ENCODE data around the gene OLFML2A. TPM values are rescaled to one million over a fixed set of nuclear protein-coding genes. Genes with fewer than 3 reads are reported as not detected.

Gene OLFML2A
- total RNA-seq, 1 donor from 2014 or later: 148 TPM

DNA sequence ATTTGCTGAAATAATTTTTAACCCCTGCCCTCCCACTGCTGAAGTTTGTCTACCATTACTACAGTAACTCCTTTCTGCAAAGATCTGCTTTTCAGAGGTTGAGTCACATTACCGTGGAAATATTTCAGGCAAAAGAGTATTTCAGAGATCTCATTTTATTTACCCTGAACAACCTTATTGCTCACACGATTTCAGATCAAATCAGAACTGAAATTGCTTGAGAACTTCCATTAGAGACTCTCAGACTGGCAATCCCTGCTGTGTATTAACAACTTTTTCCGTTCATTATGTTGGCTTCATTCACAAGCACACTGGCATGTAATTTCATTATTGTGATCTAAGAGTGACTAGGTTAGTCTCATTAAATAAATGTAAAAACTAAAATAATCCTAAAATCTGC is 21.9 kb upstream of the OLFML2A start:
- no peak overlapping the region for H3K9ac ChIP-seq (ENCODE audit: low read length)
- H4K20me1 ChIP-seq (ENCODE audit: insufficient read depth, low read length): no peaks in the 10 kb centered on the region
- H3K4me2 ChIP-seq (ENCODE audit: low read length): no peak overlapping the region
- H3K4me3 ChIP-seq (ENCODE audit: insufficient read depth, low read depth, low read length): no peak overlapping the region
- H3K9me3 ChIP-seq (ENCODE audit: insufficient read depth, low read depth, low read length): no peaks in the 10 kb centered on the region
- H3K27ac Mint-ChIP-seq (ENCODE audit: unreplicated experiment): peak overlapping the region; percentile 49
- no peaks in the 10 kb centered on the region for H3K79me2 ChIP-seq (ENCODE audit: insufficient read depth, low read length)
- H3K27me3 Mint-ChIP-seq (ENCODE audit: low read depth, unreplicated experiment): no peaks in the 10 kb centered on the region
- H3K4me3 Mint-ChIP-seq (ENCODE audit: unreplicated experiment): no peak overlapping the region
- FAIRE-seq: no peak
- H3K27ac ChIP-seq (ENCODE audit: low read depth, low read length): no peak overlapping the region
- peaks cover 68% of the 10 kb centered on the region for H3K4me1 Mint-ChIP-seq (ENCODE audit: low read depth, unreplicated experiment)
- H3K27me3 ChIP-seq (ENCODE audit: insufficient read depth, low read length): peaks cover 6% of the 10 kb centered on the region
- no peaks in the 10 kb centered on the region for H3K9me3 Mint-ChIP-seq (ENCODE audit: unreplicated experiment)
- no peaks in the 10 kb centered on the region for H3K36me3 ChIP-seq (ENCODE audit: insufficient read depth, low read length)
- DNase-seq (ENCODE audit: low read depth): no peak
- peaks cover 15% of the 10 kb centered on the region for H3K4me1 ChIP-seq (ENCODE audit: insufficient read depth, low read length)
- H3K36me3 Mint-ChIP-seq (ENCODE audit: low read depth, unreplicated experiment): no peaks in the 10 kb centered on the region
- H2AFZ ChIP-seq (ENCODE audit: low read depth, low read length): no peak overlapping the region
- TF ChIP-seq, protein P1, sequence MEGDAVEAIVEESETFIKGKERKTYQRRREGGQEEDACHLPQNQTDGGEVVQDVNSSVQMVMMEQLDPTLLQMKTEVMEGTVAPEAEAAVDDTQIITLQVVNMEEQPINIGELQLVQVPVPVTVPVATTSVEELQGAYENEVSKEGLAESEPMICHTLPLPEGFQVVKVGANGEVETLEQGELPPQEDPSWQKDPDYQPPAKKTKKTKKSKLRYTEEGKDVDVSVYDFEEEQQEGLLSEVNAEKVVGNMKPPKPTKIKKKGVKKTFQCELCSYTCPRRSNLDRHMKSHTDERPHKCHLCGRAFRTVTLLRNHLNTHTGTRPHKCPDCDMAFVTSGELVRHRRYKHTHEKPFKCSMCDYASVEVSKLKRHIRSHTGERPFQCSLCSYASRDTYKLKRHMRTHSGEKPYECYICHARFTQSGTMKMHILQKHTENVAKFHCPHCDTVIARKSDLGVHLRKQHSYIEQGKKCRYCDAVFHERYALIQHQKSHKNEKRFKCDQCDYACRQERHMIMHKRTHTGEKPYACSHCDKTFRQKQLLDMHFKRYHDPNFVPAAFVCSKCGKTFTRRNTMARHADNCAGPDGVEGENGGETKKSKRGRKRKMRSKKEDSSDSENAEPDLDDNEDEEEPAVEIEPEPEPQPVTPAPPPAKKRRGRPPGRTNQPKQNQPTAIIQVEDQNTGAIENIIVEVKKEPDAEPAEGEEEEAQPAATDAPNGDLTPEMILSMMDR (IDR thresholded peaks at IDR 0.05; ENCODE audit: insufficient read depth, low read depth, low read length): no peak
- TF ChIP-seq EZH2 (IDR thresholded peaks at IDR 0.05; ENCODE audit: insufficient read depth, low read length): no peak

DNA sequence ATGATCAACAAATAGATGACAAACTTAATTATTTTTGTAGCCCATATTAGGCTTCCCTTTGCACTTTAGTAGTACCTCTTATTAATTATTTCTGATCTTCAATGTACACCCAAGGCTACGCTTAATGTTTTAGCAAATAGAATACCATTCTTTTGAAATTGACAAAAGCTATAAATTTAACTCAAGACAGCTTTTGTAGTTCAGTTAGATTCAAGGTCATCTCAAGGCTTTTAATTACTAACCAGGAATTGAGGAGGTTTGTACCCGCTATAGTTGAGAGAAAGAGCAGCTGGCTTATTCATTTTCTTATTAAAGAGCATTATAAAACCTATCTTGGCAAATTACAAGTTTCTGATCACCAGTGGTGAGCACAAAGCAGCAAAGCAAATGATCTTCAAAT is 20.9 kb upstream of the OLFML2A start:
- H3K9me3 ChIP-seq (ENCODE audit: insufficient read depth, low read depth, low read length): no peaks in the 10 kb centered on the region
- no peaks in the 10 kb centered on the region for H3K36me3 Mint-ChIP-seq (ENCODE audit: low read depth, unreplicated experiment)
- H3K4me3 Mint-ChIP-seq (ENCODE audit: unreplicated experiment): no peak overlapping the region
- no peak overlapping the region for H3K4me2 ChIP-seq (ENCODE audit: low read length)
- DNase-seq (ENCODE audit: low read depth) (no peak), FAIRE-seq (no peak)
- H3K4me3 ChIP-seq (ENCODE audit: insufficient read depth, low read depth, low read length): no peak overlapping the region
- H3K27ac Mint-ChIP-seq (ENCODE audit: unreplicated experiment): no peak overlapping the region
- no peaks in the 10 kb centered on the region for H4K20me1 ChIP-seq (ENCODE audit: insufficient read depth, low read length)
- no peaks in the 10 kb centered on the region for H3K9me3 Mint-ChIP-seq (ENCODE audit: unreplicated experiment)
- no peaks in the 10 kb centered on the region for H3K36me3 ChIP-seq (ENCODE audit: insufficient read depth, low read length)
- peaks cover 6% of the 10 kb centered on the region for H3K27me3 ChIP-seq (ENCODE audit: insufficient read depth, low read length)
- no peak overlapping the region for H2AFZ ChIP-seq (ENCODE audit: low read depth, low read length)
- no peak for TF ChIP-seq EZH2 (IDR thresholded peaks at IDR 0.05; ENCODE audit: insufficient read depth, low read length)
- TF ChIP-seq, protein P1 (IDR thresholded peaks at IDR 0.05; ENCODE audit: insufficient read depth, low read depth, low read length): no peak
- H3K4me1 ChIP-seq (ENCODE audit: insufficient read depth, low read length): peaks cover 15% of the 10 kb centered on the region
- H3K79me2 ChIP-seq (ENCODE audit: insufficient read depth, low read length): no peaks in the 10 kb centered on the region
- peaks cover 67% of the 10 kb centered on the region for H3K4me1 Mint-ChIP-seq (ENCODE audit: low read depth, unreplicated experiment)
- no peak overlapping the region for H3K9ac ChIP-seq (ENCODE audit: low read length)
- no peak overlapping the region for H3K27ac ChIP-seq (ENCODE audit: low read depth, low read length)
- H3K27me3 Mint-ChIP-seq (ENCODE audit: low read depth, unreplicated experiment): no peaks in the 10 kb centered on the region

DNA sequence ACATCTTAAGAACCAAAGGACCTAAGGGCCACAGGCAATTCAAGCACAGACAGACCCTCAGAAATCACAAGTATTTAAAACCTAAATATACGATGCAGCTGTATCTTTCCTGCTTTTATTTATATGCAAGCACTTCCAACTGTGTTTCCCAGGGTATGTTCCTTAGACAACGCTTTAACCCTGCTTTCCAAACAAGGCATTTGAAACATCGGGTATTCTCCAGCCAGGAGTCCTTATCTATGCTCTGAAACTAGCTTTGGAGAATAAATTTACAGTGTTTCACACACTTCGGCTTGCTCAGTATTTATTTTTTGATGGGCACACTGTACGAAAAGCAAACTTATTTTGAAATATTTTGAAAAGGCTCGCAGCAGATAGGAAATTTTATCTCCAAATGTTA is 19.3 kb upstream of the OLFML2A start:
- Histone ChIP-seq H3K36me3 (ENCODE audit: insufficient read depth, low read length) (no peaks in the 10 kb centered on the region), H2AFZ (ENCODE audit: low read depth, low read length) (no peak overlapping the region), H3K79me2 (ENCODE audit: insufficient read depth, low read length) (no peaks in the 10 kb centered on the region), H3K4me3 (ENCODE audit: insufficient read depth, low read depth, low read length) (no peak overlapping the region), H3K4me2 (ENCODE audit: low read length) (no peak overlapping the region), H3K4me1 (ENCODE audit: insufficient read depth, low read length) (peaks cover 13% of the 10 kb centered on the region), H3K9me3 (ENCODE audit: insufficient read depth, low read depth, low read length) (no peaks in the 10 kb centered on the region), H3K27ac (ENCODE audit: low read depth, low read length) (no peak overlapping the region), H3K27me3 (ENCODE audit: insufficient read depth, low read length) (peaks cover 6% of the 10 kb centered on the region), H3K9ac (ENCODE audit: low read length) (no peak overlapping the region), H4K20me1 (ENCODE audit: insufficient read depth, low read length) (no peaks in the 10 kb centered on the region)
- Mint-ChIP-seq H3K36me3 (ENCODE audit: low read depth, unreplicated experiment) (peaks cover 2% of the 10 kb centered on the region), H3K4me3 (ENCODE audit: unreplicated experiment) (peak overlapping the region; percentile 74), H3K4me1 (ENCODE audit: low read depth, unreplicated experiment) (peaks cover 68% of the 10 kb centered on the region), H3K27ac (ENCODE audit: unreplicated experiment) (peak overlapping the region; percentile 86), H3K27me3 (ENCODE audit: low read depth, unreplicated experiment) (no peaks in the 10 kb centered on the region), H3K9me3 (ENCODE audit: unreplicated experiment) (no peaks in the 10 kb centered on the region)
- DNase-seq (ENCODE audit: low read depth) (no peak), FAIRE-seq (no peak)
- TF ChIP-seq, protein P1 (IDR thresholded peaks at IDR 0.05; ENCODE audit: insufficient read depth, low read depth, low read length): no peak
- no peak for TF ChIP-seq EZH2 (IDR thresholded peaks at IDR 0.05; ENCODE audit: insufficient read depth, low read length)
